Measurements from ENCODE around the gene TBX20. TPM values are rescaled to one million over a fixed set of nuclear protein-coding genes. Genes with fewer than 3 reads are reported as not detected.
"Not testable (repeated sequence)": the region's sequence is repeated elsewhere in the genome, so short reads cannot be mapped to it uniquely, and the experiment has no call there.

The TBX20 gene
- total RNA-seq, 1 donor from 2014 or later, result 1.0 TPM

DNA sequence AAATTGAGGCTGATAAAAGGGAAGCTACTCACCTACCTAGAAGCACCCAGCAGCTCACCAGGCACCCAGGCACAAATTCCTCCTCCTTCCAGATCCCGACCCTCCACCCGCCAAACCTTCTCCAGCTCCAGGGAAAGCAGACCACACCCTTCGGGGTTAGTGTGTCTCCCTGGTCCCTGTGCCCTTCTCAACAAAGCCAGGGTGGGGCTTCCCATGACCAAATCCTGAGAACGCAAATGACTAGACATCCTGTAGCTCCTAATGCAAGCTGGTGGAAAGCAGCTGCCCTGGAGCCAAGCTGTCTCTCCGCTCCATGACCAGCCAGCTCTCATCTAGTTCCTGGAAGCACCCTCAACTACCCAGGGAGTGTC lies 4.4 kb downstream of the TBX20 start:
- H3K4me3 ChIP-seq (ENCODE audit: low read length in 3 of 3), result no peak overlapping the region
- peaks cover 64 to 76% (median 75%) of the 10 kb centered on the region in 3 donors for H3K27me3 ChIP-seq (ENCODE audit: control insufficient read depth in 3 of 3, insufficient read depth in 3 of 3, low read length in 3 of 3)
- H3K9ac ChIP-seq (ENCODE audit: low read depth in 1 of 3, low read length in 3 of 3), result no peak overlapping the region

DNA sequence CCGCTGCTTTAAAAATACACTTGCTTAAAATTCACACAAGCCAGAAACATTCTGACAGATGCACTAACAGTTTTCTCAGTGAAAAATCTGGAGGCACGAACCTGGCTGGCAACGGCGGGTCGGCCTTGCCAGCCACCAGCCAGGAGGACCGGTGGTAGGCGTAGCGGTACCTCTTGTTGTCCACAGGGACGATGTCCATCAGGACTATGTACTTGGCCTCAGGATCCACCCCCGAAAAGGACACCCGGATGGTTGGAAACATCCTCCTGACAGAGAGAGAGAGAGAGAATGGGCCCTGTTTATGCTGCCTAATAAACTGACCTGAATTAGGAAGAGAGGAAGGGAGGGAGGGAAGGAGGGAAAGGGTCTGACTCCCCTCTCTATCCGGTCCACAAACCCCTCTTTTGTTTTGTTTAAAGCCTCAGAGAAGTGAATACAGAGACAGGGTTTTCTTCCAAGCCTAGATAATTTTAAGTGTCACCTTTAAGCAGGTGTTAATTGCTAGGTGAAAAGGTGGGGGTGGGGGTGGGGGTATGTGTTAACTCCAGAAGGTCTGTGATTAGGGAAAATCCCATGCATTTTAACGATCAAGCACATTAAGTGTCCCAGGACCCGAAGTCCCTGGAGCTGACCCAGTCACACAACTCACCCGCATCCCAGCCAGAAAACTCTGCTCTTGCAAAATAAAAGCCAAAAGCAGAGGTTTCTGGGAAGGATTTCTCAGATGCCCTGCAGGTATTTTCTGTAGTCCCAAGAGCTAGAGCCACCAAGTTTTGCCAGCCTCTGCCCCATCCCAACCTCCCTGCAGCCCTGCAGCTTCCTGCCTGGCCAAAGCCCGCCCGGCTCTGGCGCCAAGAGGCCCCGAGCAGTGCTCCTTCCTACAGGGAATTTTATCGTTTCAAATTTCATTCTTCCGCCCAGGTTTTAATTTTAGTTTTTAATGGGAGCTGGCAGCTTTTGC lies 5.0 kb downstream of the TBX20 start:
- no peaks in the 10 kb centered on the region for H3K36me3 ChIP-seq (ENCODE audit: control insufficient read depth in 3 of 3, insufficient read depth in 3 of 3, low read length in 3 of 3)
- peaks cover 1 to 6% (median 4%) of the 10 kb centered on the region in 3 donors for H3K4me1 ChIP-seq (ENCODE audit: control insufficient read depth in 3 of 3, insufficient read depth in 3 of 3, low read length in 3 of 3)
- no peak overlapping the region for H3K27ac ChIP-seq (ENCODE audit: low read depth, low read length)
- H3K9ac ChIP-seq (ENCODE audit: low read depth in 1 of 3, low read length in 3 of 3), result no peak overlapping the region
- no peak overlapping the region for H3K4me3 ChIP-seq (ENCODE audit: low read length in 3 of 3)
- H3K9me3 ChIP-seq (ENCODE audit: control insufficient read depth in 3 of 3, low read length in 3 of 3), result no peaks in the 10 kb centered on the region
- H3K27me3 ChIP-seq (ENCODE audit: control insufficient read depth in 3 of 3, insufficient read depth in 3 of 3, low read length in 3 of 3), result peaks cover 62 to 70% (median 69%) of the 10 kb centered on the region in 3 donors

More for the DNA sequence above, 4.4 kb downstream of the TBX20 start:
- Histone ChIP-seq H3K9me3 (ENCODE audit: control insufficient read depth in 3 of 3, low read length in 3 of 3) (no peaks in the 10 kb centered on the region), H3K4me1 (ENCODE audit: control insufficient read depth in 3 of 3, insufficient read depth in 3 of 3, low read length in 3 of 3) (peaks cover 2 to 11% (median 6%) of the 10 kb centered on the region in 3 donors), H3K36me3 (ENCODE audit: control insufficient read depth in 3 of 3, insufficient read depth in 3 of 3, low read length in 3 of 3) (no peaks in the 10 kb centered on the region), H3K27ac (ENCODE audit: low read depth, low read length) (no peak overlapping the region)

DNA sequence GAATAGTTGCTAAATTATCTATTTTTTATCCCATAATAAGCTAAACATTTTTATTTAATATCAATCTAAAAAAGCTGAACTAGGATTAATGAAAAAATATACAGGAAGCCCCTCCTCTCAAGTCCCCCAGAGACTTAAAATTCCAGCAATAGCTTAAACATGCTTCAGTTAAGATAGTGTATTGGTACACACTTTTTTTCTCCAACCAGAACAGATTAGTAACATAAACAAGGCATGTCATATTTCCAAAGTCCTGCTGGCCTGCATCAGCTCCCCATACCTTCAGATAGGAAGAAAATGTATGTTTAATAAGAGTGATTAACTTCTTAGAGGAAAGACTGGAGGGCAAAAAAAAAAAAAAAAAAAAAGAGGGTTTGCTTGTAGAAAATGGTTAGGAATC lies 7.1 kb downstream of the TBX20 start:
- no peaks in the 10 kb centered on the region for H3K9me3 ChIP-seq (ENCODE audit: control insufficient read depth in 3 of 3, low read length in 3 of 3)
- no peak overlapping the region for H3K9ac ChIP-seq (ENCODE audit: low read depth in 1 of 3, low read length in 3 of 3)
- no peak overlapping the region for H3K4me3 ChIP-seq (ENCODE audit: low read length in 3 of 3)
- H3K4me1 ChIP-seq (ENCODE audit: control insufficient read depth in 3 of 3, insufficient read depth in 3 of 3, low read length in 3 of 3), result no peaks in the 10 kb centered on the region
- H3K27me3 ChIP-seq (ENCODE audit: control insufficient read depth in 3 of 3, insufficient read depth in 3 of 3, low read length in 3 of 3), result peaks cover 43 to 61% (median 51%) of the 10 kb centered on the region in 3 donors
- H3K27ac ChIP-seq (ENCODE audit: low read depth, low read length), result no peak overlapping the region
- no peaks in the 10 kb centered on the region for H3K36me3 ChIP-seq (ENCODE audit: control insufficient read depth in 3 of 3, insufficient read depth in 3 of 3, low read length in 3 of 3)

DNA sequence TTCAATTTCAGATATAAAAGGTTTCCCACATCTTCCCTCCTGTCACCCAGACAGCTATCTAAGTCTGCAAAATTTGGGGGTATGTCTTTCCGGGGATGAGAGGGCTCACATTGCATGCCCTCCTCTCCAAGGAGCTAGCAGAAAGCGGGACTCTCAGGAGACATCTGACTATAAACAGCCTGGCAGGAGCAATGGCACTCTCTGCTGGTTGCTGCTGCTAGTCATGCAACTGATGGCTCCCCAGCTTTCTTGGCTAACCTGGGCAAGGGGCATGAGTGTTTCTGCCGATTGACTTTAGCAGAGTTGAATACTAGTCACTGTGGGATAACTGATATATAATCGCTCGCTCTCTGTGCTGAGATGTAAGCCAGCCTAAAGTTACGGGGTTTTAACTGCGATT lies 12.0 kb downstream of the TBX20 start:
- no peak overlapping the region for H3K9ac ChIP-seq (ENCODE audit: low read depth in 1 of 3, low read length in 3 of 3)
- H3K27ac ChIP-seq (ENCODE audit: low read depth, low read length), result no peak overlapping the region
- H3K9me3 ChIP-seq (ENCODE audit: control insufficient read depth in 3 of 3, low read length in 3 of 3), result no peaks in the 10 kb centered on the region
- no peaks in the 10 kb centered on the region for H3K36me3 ChIP-seq (ENCODE audit: control insufficient read depth in 3 of 3, insufficient read depth in 3 of 3, low read length in 3 of 3)
- H3K4me3 ChIP-seq (ENCODE audit: low read length in 3 of 3), result no peak overlapping the region
- peaks cover 10 to 26% (median 12%) of the 10 kb centered on the region in 3 donors for H3K27me3 ChIP-seq (ENCODE audit: control insufficient read depth in 3 of 3, insufficient read depth in 3 of 3, low read length in 3 of 3)
- no peaks in the 10 kb centered on the region for H3K4me1 ChIP-seq (ENCODE audit: control insufficient read depth in 3 of 3, insufficient read depth in 3 of 3, low read length in 3 of 3)

DNA sequence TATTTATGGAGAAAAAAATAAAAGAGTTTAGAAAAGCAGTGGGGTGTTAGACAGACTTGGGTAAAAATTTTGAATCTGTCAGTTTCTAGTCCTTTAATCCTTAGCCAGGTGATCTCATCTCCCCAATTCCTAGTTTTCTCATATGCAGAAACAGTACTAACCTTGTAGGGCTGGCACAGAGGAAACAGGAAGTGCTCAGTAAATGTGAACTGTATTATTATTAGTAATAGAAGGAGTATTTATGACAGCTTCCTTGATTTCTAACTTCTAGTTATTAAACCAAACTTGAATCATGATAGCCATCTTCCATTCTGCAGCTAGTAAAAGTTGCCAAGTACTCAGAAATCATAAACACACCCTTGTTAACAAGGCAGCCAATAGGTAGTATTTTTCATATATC lies 12.5 kb downstream of the TBX20 start:
- H3K27me3 ChIP-seq (ENCODE audit: control insufficient read depth in 3 of 3, insufficient read depth in 3 of 3, low read length in 3 of 3), result peaks cover 10 to 26% (median 12%) of the 10 kb centered on the region in 3 donors
- H3K9ac ChIP-seq (ENCODE audit: low read depth in 1 of 3, low read length in 3 of 3), result no peak overlapping the region
- no peaks in the 10 kb centered on the region for H3K36me3 ChIP-seq (ENCODE audit: control insufficient read depth in 3 of 3, insufficient read depth in 3 of 3, low read length in 3 of 3)
- no peaks in the 10 kb centered on the region for H3K9me3 ChIP-seq (ENCODE audit: control insufficient read depth in 3 of 3, low read length in 3 of 3)
- no peak overlapping the region for H3K27ac ChIP-seq (ENCODE audit: low read depth, low read length)
- H3K4me3 ChIP-seq (ENCODE audit: low read length in 3 of 3), result no peak overlapping the region
- H3K4me1 ChIP-seq (ENCODE audit: control insufficient read depth in 3 of 3, insufficient read depth in 3 of 3, low read length in 3 of 3), result no peaks in the 10 kb centered on the region

DNA sequence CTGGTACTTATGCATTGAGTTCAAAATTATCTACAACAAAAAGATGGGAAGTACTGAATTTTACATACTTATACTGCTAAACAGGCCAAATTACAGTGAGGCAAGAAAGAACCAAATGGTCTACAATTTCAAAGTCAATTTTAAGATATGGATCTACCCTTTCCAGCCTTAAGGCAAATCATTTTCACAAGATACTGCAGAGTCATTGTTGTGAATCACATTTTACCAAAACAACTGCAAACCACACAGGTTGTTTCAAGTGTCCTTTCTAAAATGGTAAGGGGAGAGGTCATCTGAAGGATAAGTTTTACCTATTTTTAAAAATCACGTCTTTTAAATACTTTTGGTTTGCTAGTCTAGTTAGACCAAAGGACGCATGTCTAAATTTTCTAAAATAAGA lies 12.9 kb downstream of the TBX20 start:
- H3K4me1 ChIP-seq (ENCODE audit: control insufficient read depth in 3 of 3, insufficient read depth in 3 of 3, low read length in 3 of 3); H3K27ac ChIP-seq (ENCODE audit: low read depth, low read length); H3K9ac ChIP-seq (ENCODE audit: low read depth in 1 of 3, low read length in 3 of 3); H3K4me3 ChIP-seq (ENCODE audit: low read length in 3 of 3); H3K36me3 ChIP-seq (ENCODE audit: control insufficient read depth in 3 of 3, insufficient read depth in 3 of 3, low read length in 3 of 3); H3K9me3 ChIP-seq (ENCODE audit: control insufficient read depth in 3 of 3, low read length in 3 of 3): not testable (repeated sequence)
- peaks cover 8 to 23% (median 12%) of the 10 kb centered on the region in 3 donors for H3K27me3 ChIP-seq (ENCODE audit: control insufficient read depth in 3 of 3, insufficient read depth in 3 of 3, low read length in 3 of 3)

DNA sequence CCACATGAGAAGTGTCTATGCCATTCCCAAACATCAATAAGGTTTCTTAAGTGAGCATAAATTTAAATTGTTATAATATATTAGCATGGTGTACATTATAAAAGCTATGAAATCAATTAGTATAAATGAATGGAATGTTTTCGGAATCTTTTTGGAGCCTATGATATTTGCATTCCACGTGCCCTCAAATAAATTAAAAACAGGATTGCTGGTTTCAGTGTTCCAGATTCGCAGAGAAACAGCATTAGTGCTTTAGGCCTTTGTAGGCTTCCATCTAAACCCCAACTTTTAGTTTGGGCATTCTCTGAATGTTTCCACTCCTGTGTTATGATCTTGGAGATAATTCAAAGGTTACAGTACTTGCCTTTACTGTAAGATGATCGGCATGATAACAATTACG lies 15.4 kb downstream of the TBX20 start:
- H3K27ac ChIP-seq (ENCODE audit: low read depth, low read length); H3K4me1 ChIP-seq (ENCODE audit: control insufficient read depth in 3 of 3, insufficient read depth in 3 of 3, low read length in 3 of 3); H3K9ac ChIP-seq (ENCODE audit: low read depth in 1 of 3, low read length in 3 of 3); H3K36me3 ChIP-seq (ENCODE audit: control insufficient read depth in 3 of 3, insufficient read depth in 3 of 3, low read length in 3 of 3); H3K9me3 ChIP-seq (ENCODE audit: control insufficient read depth in 3 of 3, low read length in 3 of 3); H3K4me3 ChIP-seq (ENCODE audit: low read length in 3 of 3): not testable (repeated sequence)
- peaks cover 0 to 11% (median 3%) of the 10 kb centered on the region in 3 donors for H3K27me3 ChIP-seq (ENCODE audit: control insufficient read depth in 3 of 3, insufficient read depth in 3 of 3, low read length in 3 of 3)

DNA sequence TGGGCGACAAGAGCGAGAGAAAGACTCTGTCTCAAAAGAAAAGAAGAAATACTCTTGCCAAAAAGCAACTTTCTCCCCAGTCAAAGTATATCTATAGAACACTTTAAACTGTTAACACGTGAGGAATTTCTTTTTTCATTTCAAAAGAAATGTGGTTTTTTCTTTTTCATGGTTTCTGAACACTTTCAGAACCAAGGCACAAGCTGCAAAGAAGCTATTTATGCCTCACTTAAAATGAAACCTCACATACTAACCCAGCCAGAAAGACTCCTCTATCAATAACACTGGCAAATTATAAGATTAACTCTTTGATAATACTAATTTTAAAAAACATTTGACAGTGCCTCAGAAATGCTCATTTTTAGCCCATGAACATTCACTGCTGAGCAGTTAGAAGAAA lies 20.9 kb downstream of the TBX20 start:
- H3K4me1 ChIP-seq (ENCODE audit: control insufficient read depth in 3 of 3, insufficient read depth in 3 of 3, low read length in 3 of 3), result no peaks in the 10 kb centered on the region
- no peak overlapping the region for H3K27ac ChIP-seq (ENCODE audit: low read depth, low read length)
- no peak overlapping the region for H3K4me3 ChIP-seq (ENCODE audit: low read length in 3 of 3)

DNA sequence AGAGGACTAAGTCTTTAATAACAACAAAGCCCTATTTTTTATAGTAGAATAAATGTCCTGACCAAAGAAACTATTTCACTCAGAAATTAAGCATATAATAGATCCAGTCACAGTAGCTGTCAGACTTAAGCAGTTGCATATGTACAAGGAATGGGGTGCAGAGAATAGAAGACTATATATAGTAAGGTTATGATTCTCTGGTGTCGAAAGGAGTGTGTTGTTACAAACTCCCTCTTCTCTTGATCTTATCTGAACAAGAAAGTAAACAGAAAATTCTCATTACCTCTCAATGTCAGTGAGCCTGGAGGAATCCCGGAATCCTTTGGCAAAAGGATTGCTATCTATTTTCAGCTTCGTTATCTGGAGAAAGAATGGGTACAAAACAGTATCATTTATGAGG lies 22.7 kb downstream of the TBX20 start:
- H3K9ac ChIP-seq (ENCODE audit: low read depth in 1 of 3, low read length in 3 of 3); H3K27ac ChIP-seq (ENCODE audit: low read depth, low read length); H3K4me1 ChIP-seq (ENCODE audit: control insufficient read depth in 3 of 3, insufficient read depth in 3 of 3, low read length in 3 of 3); H3K4me3 ChIP-seq (ENCODE audit: low read length in 3 of 3); H3K27me3 ChIP-seq (ENCODE audit: control insufficient read depth in 3 of 3, insufficient read depth in 3 of 3, low read length in 3 of 3); H3K36me3 ChIP-seq (ENCODE audit: control insufficient read depth in 3 of 3, insufficient read depth in 3 of 3, low read length in 3 of 3); H3K9me3 ChIP-seq (ENCODE audit: control insufficient read depth in 3 of 3, low read length in 3 of 3): not testable (repeated sequence)

More for the DNA sequence above, 20.9 kb downstream of the TBX20 start:
- Histone ChIP-seq H3K9ac (ENCODE audit: low read depth in 1 of 3, low read length in 3 of 3) (no peak overlapping the region), H3K9me3 (ENCODE audit: control insufficient read depth in 3 of 3, low read length in 3 of 3) (no peaks in the 10 kb centered on the region), H3K27me3 (ENCODE audit: control insufficient read depth in 3 of 3, insufficient read depth in 3 of 3, low read length in 3 of 3) (peaks cover 0 to 2% (median 0%) of the 10 kb centered on the region in 3 donors), H3K36me3 (ENCODE audit: control insufficient read depth in 3 of 3, insufficient read depth in 3 of 3, low read length in 3 of 3) (no peaks in the 10 kb centered on the region)

DNA sequence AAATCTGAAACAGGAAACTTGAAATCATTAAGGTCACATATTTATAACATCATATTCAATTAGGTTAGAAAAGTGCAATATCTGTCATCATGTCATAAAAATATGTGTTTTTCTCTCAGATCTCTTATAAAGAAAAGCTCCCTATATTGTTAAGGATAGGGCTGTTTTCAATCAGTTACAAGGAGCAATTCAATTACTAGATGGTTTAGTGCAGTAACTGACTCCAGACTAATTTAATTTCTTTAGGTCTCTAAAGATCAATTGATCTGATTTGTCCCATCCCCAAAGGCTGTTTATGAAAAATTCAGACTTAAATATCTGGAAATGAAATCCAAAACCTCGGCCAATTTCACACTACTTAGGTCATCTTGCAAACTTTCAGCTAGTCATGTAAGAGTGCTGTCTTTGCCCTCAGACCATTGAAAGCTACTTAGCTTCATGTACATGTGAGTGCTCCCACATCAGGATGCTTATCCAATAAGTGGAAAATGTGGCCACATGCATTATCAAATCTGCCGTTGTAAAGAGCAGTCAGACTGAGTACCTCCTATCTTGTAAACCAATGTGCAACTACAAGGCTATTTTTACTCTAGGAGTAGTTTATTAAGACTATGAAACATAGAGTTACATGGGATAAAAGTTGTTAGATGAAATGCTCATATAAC lies 24.7 kb downstream of the TBX20 start:
- not testable (repeated sequence) for H3K9me3 ChIP-seq (ENCODE audit: control insufficient read depth in 3 of 3, low read length in 3 of 3); H3K36me3 ChIP-seq (ENCODE audit: control insufficient read depth in 3 of 3, insufficient read depth in 3 of 3, low read length in 3 of 3); H3K4me3 ChIP-seq (ENCODE audit: low read length in 3 of 3); H3K27ac ChIP-seq (ENCODE audit: low read depth, low read length); H3K9ac ChIP-seq (ENCODE audit: low read depth in 1 of 3, low read length in 3 of 3); H3K4me1 ChIP-seq (ENCODE audit: control insufficient read depth in 3 of 3, insufficient read depth in 3 of 3, low read length in 3 of 3); H3K27me3 ChIP-seq (ENCODE audit: control insufficient read depth in 3 of 3, insufficient read depth in 3 of 3, low read length in 3 of 3)

Data from skeletal muscle tissue (tissue), 4 donors.